Measurements from ENCODE around the gene GALNT7. TPM values are rescaled to one million over a fixed set of nuclear protein-coding genes. Genes with fewer than 3 reads are reported as not detected.

The GALNT7 gene
- total and polyA plus RNA-seq, 8 donors: 25.2 to 51.1 (median 37.4) TPM

DNA sequence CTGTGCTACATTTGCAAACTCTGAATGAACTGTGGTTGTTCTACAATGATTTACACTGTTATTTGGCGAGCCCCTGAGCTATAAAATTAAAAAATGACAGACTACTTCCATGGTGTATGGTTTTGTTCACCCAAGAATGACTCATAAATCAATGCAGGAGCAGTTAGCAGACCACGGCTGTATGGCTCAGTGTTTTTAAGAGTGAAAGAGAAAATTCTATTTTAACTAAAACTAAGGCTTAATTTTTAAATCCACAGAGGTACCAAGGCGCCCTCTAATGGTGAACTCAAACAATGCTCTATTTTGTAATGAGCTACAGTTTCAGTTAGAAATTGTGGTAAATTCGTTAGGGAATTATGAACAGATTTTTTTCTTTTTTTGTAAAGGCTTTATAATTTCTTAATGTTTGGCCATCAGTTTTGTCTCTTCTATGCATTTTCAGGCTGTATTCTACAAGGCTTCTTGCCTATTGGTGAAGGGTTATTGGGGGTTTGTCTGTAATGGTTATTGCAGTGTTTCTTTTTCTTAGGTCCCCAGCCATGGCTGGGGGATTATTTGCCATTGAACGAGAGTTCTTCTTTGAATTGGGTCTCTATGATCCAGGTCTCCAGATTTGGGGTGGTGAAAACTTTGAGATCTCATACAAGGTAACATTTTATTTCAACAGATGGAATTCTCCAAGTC is 133.0 kb downstream of the GALNT7 start:
- intact Hi-C loops (cut with DNase I): no loop called here
- peaks cover 0 to 14% of the 10 kb centered on the region in 2 donors for H3K36me3 ChIP-seq
- TF ChIP-seq, protein P1, sequence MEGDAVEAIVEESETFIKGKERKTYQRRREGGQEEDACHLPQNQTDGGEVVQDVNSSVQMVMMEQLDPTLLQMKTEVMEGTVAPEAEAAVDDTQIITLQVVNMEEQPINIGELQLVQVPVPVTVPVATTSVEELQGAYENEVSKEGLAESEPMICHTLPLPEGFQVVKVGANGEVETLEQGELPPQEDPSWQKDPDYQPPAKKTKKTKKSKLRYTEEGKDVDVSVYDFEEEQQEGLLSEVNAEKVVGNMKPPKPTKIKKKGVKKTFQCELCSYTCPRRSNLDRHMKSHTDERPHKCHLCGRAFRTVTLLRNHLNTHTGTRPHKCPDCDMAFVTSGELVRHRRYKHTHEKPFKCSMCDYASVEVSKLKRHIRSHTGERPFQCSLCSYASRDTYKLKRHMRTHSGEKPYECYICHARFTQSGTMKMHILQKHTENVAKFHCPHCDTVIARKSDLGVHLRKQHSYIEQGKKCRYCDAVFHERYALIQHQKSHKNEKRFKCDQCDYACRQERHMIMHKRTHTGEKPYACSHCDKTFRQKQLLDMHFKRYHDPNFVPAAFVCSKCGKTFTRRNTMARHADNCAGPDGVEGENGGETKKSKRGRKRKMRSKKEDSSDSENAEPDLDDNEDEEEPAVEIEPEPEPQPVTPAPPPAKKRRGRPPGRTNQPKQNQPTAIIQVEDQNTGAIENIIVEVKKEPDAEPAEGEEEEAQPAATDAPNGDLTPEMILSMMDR (IDR thresholded peaks at IDR 0.05): peak; percentile 58 to 60
- no peaks in the 10 kb centered on the region for H3K27me3 ChIP-seq
- DNase-seq (peak in 1 of 4 donors; percentile 27), ATAC-seq (peak; percentile 62)
- H3K4me1 ChIP-seq: no peaks in the 10 kb centered on the region
- H3K4me3 ChIP-seq: no peak overlapping the region
- no peak overlapping the region for H3K27ac ChIP-seq
- no peaks in the 10 kb centered on the region for H3K9me3 ChIP-seq

DNA sequence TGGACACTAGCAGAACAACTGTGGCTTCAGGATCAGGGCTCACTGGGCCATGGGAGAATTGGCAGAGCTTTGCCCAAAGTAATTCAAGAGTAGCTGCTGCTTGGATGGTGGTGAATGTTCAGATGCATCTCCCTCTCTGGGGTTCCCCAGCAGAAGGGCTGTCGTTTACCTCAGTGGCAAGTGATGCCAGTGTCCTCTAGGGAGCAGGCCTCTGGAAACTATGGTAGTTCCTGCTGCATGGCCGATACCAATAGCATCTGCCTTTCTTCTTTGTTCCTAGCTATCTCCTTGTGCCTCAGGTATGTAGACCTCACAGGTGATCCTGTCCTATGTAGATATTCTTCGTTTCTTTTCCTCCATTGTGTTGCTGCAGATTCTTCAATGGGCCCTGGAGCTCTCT is 139.2 kb downstream of the GALNT7 start:
- H3K36me3 ChIP-seq: peaks cover 0 to 44% of the 10 kb centered on the region in 2 donors
- no peak for ATAC-seq

DNA sequence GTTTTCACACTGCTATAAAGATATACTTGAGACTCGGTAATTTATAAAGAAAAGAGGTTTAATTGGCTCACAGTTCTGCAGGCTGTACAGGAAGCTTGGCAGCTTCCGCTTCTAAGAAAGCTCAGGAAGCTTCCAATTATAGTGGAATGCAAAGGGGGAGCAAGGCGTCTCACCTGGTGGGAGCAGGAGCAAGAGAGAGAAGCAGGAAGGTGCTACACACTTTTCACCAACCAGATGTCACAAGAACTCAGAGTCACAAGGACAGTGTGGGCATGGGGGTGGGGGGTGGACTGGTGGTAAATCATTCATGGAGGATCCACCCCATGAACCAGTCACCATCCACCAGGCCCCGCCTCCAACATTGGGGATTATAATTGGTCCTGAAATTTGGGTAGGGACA is 142.8 kb downstream of the GALNT7 start:
- TF ChIP-seq, protein P1 (IDR thresholded peaks at IDR 0.05): no peak

More for the DNA sequence above, 139.2 kb downstream of the GALNT7 start:
- Histone ChIP-seq H3K27me3 (no peaks in the 10 kb centered on the region), H3K4me1 (no peaks in the 10 kb centered on the region), H3K9me3 (no peaks in the 10 kb centered on the region), H3K27ac (no peak overlapping the region), H3K4me3 (no peak overlapping the region)
- intact Hi-C loops (cut with DNase I): no loop called here
- no peak for DNase-seq
- TF ChIP-seq, protein P1 (IDR thresholded peaks at IDR 0.05): no peak

DNA sequence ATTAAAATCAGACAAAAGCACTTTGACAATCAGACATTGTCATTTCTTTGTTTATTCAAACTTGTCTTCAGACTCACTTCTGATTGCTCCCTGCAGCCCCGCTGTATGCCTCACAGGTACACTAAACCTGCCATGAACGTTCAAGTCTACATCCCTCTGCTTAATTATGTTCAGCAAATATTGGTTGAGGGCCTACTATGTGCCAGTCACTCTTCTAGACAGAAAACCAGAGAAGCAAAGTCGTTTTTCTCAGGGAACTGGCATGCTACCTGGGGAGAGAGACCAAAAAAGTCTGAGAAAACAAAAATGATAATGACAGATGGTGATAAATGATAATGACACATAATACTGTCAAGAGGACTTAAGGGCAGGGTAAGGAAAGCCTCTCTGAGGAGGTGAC is 146.1 kb downstream of the GALNT7 start:
- no peaks in the 10 kb centered on the region for H3K27me3 ChIP-seq
- intact Hi-C loops (cut with DNase I): no loop called here
- TF ChIP-seq, protein P1 (IDR thresholded peaks at IDR 0.05): no peak

More for the DNA sequence above, 142.8 kb downstream of the GALNT7 start:
- Histone ChIP-seq H3K27ac (no peak overlapping the region), H3K4me3 (no peak overlapping the region), H3K9me3 (no peaks in the 10 kb centered on the region), H3K4me1 (no peaks in the 10 kb centered on the region), H3K36me3 (peaks cover 0 to 54% of the 10 kb centered on the region in 2 donors), H3K27me3 (no peaks in the 10 kb centered on the region)
- ATAC-seq (no peak), DNase-seq (no peak)
- intact Hi-C loops (cut with DNase I): no loop called here

DNA sequence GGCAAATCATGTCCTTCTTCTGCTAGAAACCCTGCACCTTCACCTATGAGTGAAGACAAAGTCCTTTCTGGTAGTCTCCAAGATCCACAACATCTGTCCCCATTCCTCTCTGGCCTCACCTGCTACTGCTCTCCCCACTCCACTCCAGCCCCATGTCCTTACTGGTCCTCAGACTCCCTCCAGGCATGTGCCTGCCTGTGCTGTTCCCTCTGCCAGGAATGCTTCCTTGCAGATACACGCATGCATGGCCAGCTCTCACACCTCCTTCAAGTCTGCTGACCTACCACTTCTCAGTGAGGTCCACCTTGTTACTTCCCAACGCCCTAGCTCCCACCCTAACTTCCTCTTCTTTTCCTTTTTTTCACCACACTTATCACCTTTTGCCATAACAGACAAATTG is 147.4 kb downstream of the GALNT7 start:
- peaks cover 0 to 41% of the 10 kb centered on the region in 2 donors for H3K36me3 ChIP-seq
- H3K4me3 ChIP-seq: no peak overlapping the region
- H3K4me1 ChIP-seq: peaks cover 0 to 13% of the 10 kb centered on the region in 2 donors
- no peak for ATAC-seq
- TF ChIP-seq, protein P1 (IDR thresholded peaks at IDR 0.05): no peak
- H3K27ac ChIP-seq: no peak overlapping the region
- H3K9me3 ChIP-seq: no peaks in the 10 kb centered on the region
- H3K27me3 ChIP-seq: no peaks in the 10 kb centered on the region
- no peak for DNase-seq
- intact Hi-C loops (cut with DNase I): no loop called here

More for the DNA sequence above, 146.1 kb downstream of the GALNT7 start:
- Histone ChIP-seq H3K36me3 (peaks cover 0 to 40% of the 10 kb centered on the region in 2 donors), H3K27ac (no peak overlapping the region), H3K4me1 (peaks cover 0 to 10% of the 10 kb centered on the region in 2 donors), H3K9me3 (no peaks in the 10 kb centered on the region), H3K4me3 (no peak overlapping the region)
- no peak for DNase-seq
- no peak for ATAC-seq
